Measurements from ENCODE around the gene NME7. TPM values are rescaled to one million over a fixed set of nuclear protein-coding genes. Genes with fewer than 3 reads are reported as not detected.

The NME7 gene
- total RNA-seq, 1 experiment from 2014 or later, result 30.3 TPM

- CTCF ChIA-PET, result no interaction called here
- DNase-seq (ENCODE audit: low read depth, low spot score) (no peak), ATAC-seq (no peak)
- Histone ChIP-seq H3K4me1 (ENCODE audit: control insufficient read depth, insufficient read depth, low read length) (no peaks in the 10 kb centered on the region), H3K27me3 (ENCODE audit: control insufficient read depth, insufficient read depth, low read length) (no peaks in the 10 kb centered on the region), H3K4me3 (ENCODE audit: low read depth in 2 of 2, low read length in 2 of 2) (no peak overlapping the region), H3K36me3 (ENCODE audit: control insufficient read depth, insufficient read depth, low read length) (no peaks in the 10 kb centered on the region), H3K9me3 (ENCODE audit: control insufficient read depth, insufficient read depth, low read depth, low read length) (peaks cover 5% of the 10 kb centered on the region; the same call in 1 of the 2 replicates), H3K27ac (ENCODE audit: low read length) (no peak overlapping the region)
- in situ Hi-C loops (cut with HindIII; ENCODE audit: low pct_unique_long_range_greater_than_20kb, low sequenced_read_pairs) (no loop called here), intact Hi-C loops (cut with micrococcal nuclease; ENCODE audit: unreplicated experiment) (no loop called here)
- POLR2A ChIA-PET, result no interaction called here
- BruUV-seq (replicated peaks), result no TSS peak
- TF ChIP-seq SIN3A (IDR thresholded peaks at IDR 0.05; ENCODE audit: borderline replicate concordance, insufficient read depth, low read depth, low read length) (no peak), POLR2AphosphoS5 (IDR thresholded peaks at IDR 0.05; ENCODE audit: low read depth, low read length) (no peak), CTCF (IDR thresholded peaks at IDR 0.05) (no peak), TCF7L2 (IDR thresholded peaks at IDR 0.05; ENCODE audit: low read depth, low read length) (no peak), REST (IDR thresholded peaks at IDR 0.05; ENCODE audit: insufficient read depth in 1 of 2, low read depth in 2 of 2, low read length in 1 of 2) (no peak)
Measured at GRCh38 chr1:169261884-169262283, 105.7 kb downstream of the NME7 start.

- ChIA-PET POLR2A (interaction anchor here (0.7 kb wide), 1 partner anchor 32 kb away, joined by 4 read pairs; no protein-coding TSS in a partner anchor), CTCF (no interaction called here)
- TF ChIP-seq REST (IDR thresholded peaks at IDR 0.05; ENCODE audit: insufficient read depth in 1 of 2, low read depth in 2 of 2, low read length in 1 of 2) (no peak), TCF7L2 (IDR thresholded peaks at IDR 0.05; ENCODE audit: low read depth, low read length) (no peak), SIN3A (IDR thresholded peaks at IDR 0.05; ENCODE audit: borderline replicate concordance, insufficient read depth, low read depth, low read length) (no peak), POLR2AphosphoS5 (IDR thresholded peaks at IDR 0.05; ENCODE audit: low read depth, low read length) (no peak), CTCF (IDR thresholded peaks at IDR 0.05) (no peak)
- H3K4me1 ChIP-seq (ENCODE audit: control insufficient read depth, insufficient read depth, low read length), result no peaks in the 10 kb centered on the region
- DNase-seq (ENCODE audit: low read depth, low spot score) (no peak), ATAC-seq (no peak)
- no TSS peak for BruUV-seq (replicated peaks)
- H3K27me3 ChIP-seq (ENCODE audit: control insufficient read depth, insufficient read depth, low read length), result no peaks in the 10 kb centered on the region
- intact Hi-C loops (cut with micrococcal nuclease; ENCODE audit: unreplicated experiment), result no loop called here
- no peak overlapping the region for H3K4me3 ChIP-seq (ENCODE audit: low read depth in 2 of 2, low read length in 2 of 2)
- in situ Hi-C loops (cut with HindIII; ENCODE audit: low pct_unique_long_range_greater_than_20kb, low sequenced_read_pairs), result no loop called here
- H3K27ac ChIP-seq (ENCODE audit: low read length), result no peak overlapping the region
- peaks cover 5% of the 10 kb centered on the region; the same call in 1 of the 2 replicates for H3K9me3 ChIP-seq (ENCODE audit: control insufficient read depth, insufficient read depth, low read depth, low read length)
- no peaks in the 10 kb centered on the region for H3K36me3 ChIP-seq (ENCODE audit: control insufficient read depth, insufficient read depth, low read length)
Measured at GRCh38 chr1:169260478-169261151, 107.0 kb downstream of the NME7 start.
